H1 (cell line): ENCODE results near the gene AGAP1. TPM values are rescaled to one million over a fixed set of nuclear protein-coding genes. Genes with fewer than 3 reads are reported as not detected.

Source experiments
- CTCF ChIA-PET: fragments of 300-600 bp; sonication (Branson Sonifier 250); formaldehyde crosslinking; loops from one replicate; lab custom pipeline; 2021; ENCODE audit not compliant: partially characterized antibody; lab: Charles Lee
- POLR2A ChIA-PET: fragments of 300-600 bp; sonication (Branson Sonifier 250); formaldehyde crosslinking; loops from one replicate; lab custom pipeline; 2021; ENCODE audit warnings: inconsistent platforms; ENCODE audit not compliant: partially characterized antibody; lab: Charles Lee
- DNase-seq, 2 experiments: peaks; one replicate each; pipeline versions ENCODE4 v3.0.0 to v3.0.0-alpha.2; 2010 to 2022; ENCODE audit warnings: low spot score in 2 of 2, low read depth in 1 of 2, mixed read lengths in 1 of 2
- FAIRE-seq: peaks from 2 replicates; lab custom pipeline; 2011; peaks lifted over from hg19 to GRCh38; lab: Jason Lieb, UNC
- H2AFZ ChIP-seq: 2 replicates; pipeline ENCODE4 v1.8.1; 2012; ENCODE audit warnings: low read length, inconsistent platforms
- H2AK5ac ChIP-seq: 2 replicates; pipeline ENCODE4 v1.6.1; 2013; ENCODE audit warnings: low read depth, low read length
- H2BK120ac ChIP-seq: replicated peaks from 2 replicates; pipeline ENCODE3; 2013; ENCODE audit warnings: low read depth, low read length, inconsistent platforms
- H2BK12ac ChIP-seq: 2 replicates; pipeline ENCODE4 v1.6.1; 2013; ENCODE audit warnings: low read depth, low read length
- H2BK15ac ChIP-seq: 2 replicates; pipeline ENCODE4 v1.6.1; 2013; ENCODE audit warnings: low read length
- H2BK20ac ChIP-seq: 2 replicates; pipeline ENCODE4 v1.6.1; 2013; ENCODE audit warnings: low read length
- H2BK5ac ChIP-seq: 2 replicates; pipeline ENCODE4 v1.6.1; 2013; ENCODE audit warnings: low read depth, low read length
- H3K14ac ChIP-seq: 2 replicates; pipeline ENCODE4 v1.6.1; 2013; ENCODE audit warnings: inconsistent platforms; ENCODE audit not compliant: insufficient read length
- H3K18ac ChIP-seq: 2 replicates; pipeline ENCODE4 v1.6.1; 2013; ENCODE audit warnings: low read length; ENCODE audit errors: extremely low read depth
- H3K23ac ChIP-seq: 2 replicates; pipeline ENCODE4 v1.6.1; 2013; ENCODE audit warnings: inconsistent platforms; ENCODE audit not compliant: insufficient read length
- H3K23me2 ChIP-seq: 2 replicates; pipeline ENCODE4 v1.6.1; 2013; ENCODE audit warnings: low read depth, low read length
- H3K27ac ChIP-seq: 2 replicates; pipeline ENCODE4 v1.6.1; 2011; ENCODE audit warnings: low read depth, low read length, inconsistent platforms
- H3K27me3 ChIP-seq, 4 experiments: replicated peaks in 1 of 4; 1 replicate in 1 of 4; 2 replicates in 3 of 4; pipeline versions ENCODE4 v1.6.1 to v1.8.1; 2011 to 2013; ENCODE audit warnings: low read length in 3 of 4, mild to moderate bottlenecking in 3 of 4, inconsistent platforms in 2 of 4, mixed read lengths in 2 of 4, moderate library complexity in 1 of 4; ENCODE audit not compliant: control insufficient read depth in 3 of 4, insufficient read depth in 3 of 4; ENCODE audit errors: extremely low read depth in 1 of 4
- H3K36me3 ChIP-seq, 4 experiments: 2 replicates each; pipeline versions ENCODE4 v1.6.1 to v1.8.1; 2011 to 2013; ENCODE audit warnings: mild to moderate bottlenecking in 4 of 4, low read length in 3 of 4, moderate library complexity in 2 of 4, control low read depth in 1 of 4, inconsistent platforms in 1 of 4; ENCODE audit not compliant: insufficient read depth in 4 of 4, control insufficient read depth in 2 of 4
- H3K4ac ChIP-seq: replicated peaks from 2 replicates; pipeline ENCODE3; 2013; ENCODE audit warnings: low read length, low read depth, mixed read lengths, inconsistent platforms; ENCODE audit not compliant: insufficient read length
- H3K4me1 ChIP-seq, 4 experiments: replicated peaks in 1 of 4; 1 replicate in 1 of 4; 2 replicates in 3 of 4; pipeline versions ENCODE4 v1.6.1 to v1.8.1; 2011 to 2013; ENCODE audit warnings: low read length in 3 of 4, inconsistent platforms in 2 of 4, mixed read lengths in 1 of 4; ENCODE audit not compliant: insufficient read depth in 4 of 4, control insufficient read depth in 3 of 4
- H3K4me2 ChIP-seq, 2 experiments: 2 replicates each; pipeline versions ENCODE4 v1.6.1 to v1.8.1; 2011 to 2013; ENCODE audit warnings: low read depth in 2 of 2, low read length in 2 of 2, control low read depth in 1 of 2, inconsistent platforms in 1 of 2, mild to moderate bottlenecking in 1 of 2; ENCODE audit not compliant: insufficient read depth in 1 of 2
- H3K4me3 ChIP-seq, 4 experiments: fragments of 200-600, 300-600 bp in 1 of 4; sonication (generic), shearing (Covaris generic), sonication (Bioruptor Twin) in 1 of 4; 2 replicates each; pipeline versions ENCODE4 v1.5.1 to v1.8.1; 2011 to 2016; ENCODE audit warnings: low read length in 4 of 4, low read depth in 3 of 4, control low read depth in 2 of 4, inconsistent platforms in 2 of 4, mild to moderate bottlenecking in 2 of 4, mixed read lengths in 1 of 4, moderate library complexity in 1 of 4; ENCODE audit not compliant: insufficient read depth in 2 of 4; ENCODE audit errors: extremely low read depth in 1 of 4
- H3K56ac ChIP-seq: replicated peaks from 2 replicates; pipeline ENCODE3; 2013; ENCODE audit warnings: low read depth, mild to moderate bottlenecking, mixed read lengths, low read length, inconsistent platforms; ENCODE audit not compliant: insufficient read length
- H3K79me1 ChIP-seq: 2 replicates; pipeline ENCODE4 v1.6.1; 2013; ENCODE audit warnings: low read depth, low read length, control low read depth
- H3K79me2 ChIP-seq, 2 experiments: 2 replicates each; pipeline versions ENCODE4 v1.6.1 to v1.8.1; 2012 to 2013; ENCODE audit warnings: low read length in 2 of 2, mild to moderate bottlenecking in 2 of 2, inconsistent platforms in 1 of 2; ENCODE audit not compliant: insufficient read depth in 2 of 2, control insufficient read depth in 1 of 2
- H3K9ac ChIP-seq, 4 experiments: replicated peaks in 1 of 4; 1 replicate in 1 of 4; 2 replicates in 3 of 4; pipeline versions ENCODE4 v1.6.1 to v1.8.1; 2011 to 2013; ENCODE audit warnings: low read depth in 3 of 4, low read length in 3 of 4, control low read depth in 2 of 4, mild to moderate bottlenecking in 2 of 4, moderate library complexity in 2 of 4, inconsistent platforms in 1 of 4; ENCODE audit errors: extremely low read depth in 1 of 4
- H3K9me3 ChIP-seq, 2 experiments: 2 replicates each; pipeline versions ENCODE4 v1.6.1 to v1.8.1; 2012 to 2013; ENCODE audit warnings: mild to moderate bottlenecking in 2 of 2, moderate library complexity in 2 of 2, control low read depth in 1 of 2, inconsistent platforms in 1 of 2, low read depth in 1 of 2, low read length in 1 of 2, mixed read lengths in 1 of 2; ENCODE audit not compliant: insufficient read depth in 2 of 2
- H4K20me1 ChIP-seq, 2 experiments: replicated peaks in 1 of 2; 2 replicates each; pipeline versions ENCODE3 to v1.8.1; 2011 to 2013; ENCODE audit warnings: inconsistent platforms in 2 of 2, low read length in 2 of 2, mild to moderate bottlenecking in 1 of 2; ENCODE audit not compliant: insufficient read depth in 2 of 2, control insufficient read depth in 1 of 2
- H4K5ac ChIP-seq: 2 replicates; pipeline ENCODE4 v1.6.1; 2013; ENCODE audit warnings: low read length, low read depth, mixed read lengths, inconsistent platforms; ENCODE audit not compliant: insufficient read length
- H4K8ac ChIP-seq: 2 replicates; pipeline ENCODE4 v1.8.0; 2013; ENCODE audit warnings: mild to moderate bottlenecking, moderate library complexity, low read length, inconsistent platforms; ENCODE audit not compliant: insufficient read depth; ENCODE audit errors: extremely low read depth
- H4K91ac ChIP-seq: replicated peaks from 2 replicates; pipeline ENCODE3; 2013; ENCODE audit warnings: low read length, mixed read lengths, inconsistent platforms; ENCODE audit not compliant: insufficient read length
- KDM4A ChIP-seq: IDR thresholded peaks from one replicate; pipeline ENCODE4 v1.7.1; 2012; ENCODE audit warnings: low read depth, mild to moderate bottlenecking, moderate library complexity, low read length, inconsistent platforms; ENCODE audit not compliant: severe bottlenecking
- whole genome bisulfite sequencing, 2 experiments: shearing (Covaris generic) in 1 of 2; methylation state at CpG; one replicate each; pipeline versions ENCODE4 v1.1.6 to v1.1.7; 2013 to 2015; ENCODE audit warnings: low lambda C conversion rate in 2 of 2, mixed read lengths in 2 of 2, inconsistent platforms in 1 of 2, low coverage in 1 of 2, missing lambda C conversion rate in 1 of 2; ENCODE audit not compliant: insufficient replicate concordance in 2 of 2, insufficient coverage in 1 of 2, insufficient read length in 1 of 2; ENCODE audit errors: extremely low coverage in 1 of 2, missing lambda C conversion rate in 1 of 2; 5-methylcytosine and 5-hydroxymethylcytosine counted together
- polyA plus RNA-seq, 7 experiments: library from polyadenylated mRNA; depleted of rRNA in 3 of 7; stranded (reverse) in 5 of 7; unstranded in 2 of 7; fragments of >200 nt in 5 of 7; fragments of 200-250 nt in 2 of 7; gene quantifications; 1 replicate in 5 of 7; 2 replicates in 1 of 7; 4 replicates in 1 of 7; pipeline versions ENCODE4 v1.2.1 to v1.2.3, GENCODE V29; 2011 to 2013; ENCODE audit warnings: missing spikeins in 2 of 7, mixed read lengths in 2 of 7
- total RNA-seq: library from RNA; stranded (reverse); fragmentation: NEBNext Ultra II Directional; extraction: Animal tissue kit (Norgen Biotek cat#: 25700); gene quantifications from 2 replicates; pipeline ENCODE4 v1.2.1, GENCODE V29; 2021

AGAP1 gene
- total and polyA plus RNA-seq, 2 of the 8 experiments (the other 6 are each of a cell fraction or from before 2014, with no cell fraction given) = 18.1 to 39.4 TPM

GRCh38 chr2:235577404-235578330, 83.8 kb downstream of the AGAP1 start:
- Histone ChIP-seq H3K4me3 (no peak overlapping the region), H3K4me1 (peaks cover 2 to 30% (median 11%) of the 10 kb centered on the region in 4 experiments), H2BK12ac (0 out of 2 replicates have a peak overlapping the region, but pooled peaks have one; percentile 60), H2AFZ (no peak overlapping the region), H3K36me3 (no peaks in the 10 kb centered on the region), H3K9me3 (no peaks in the 10 kb centered on the region; a peak in 2 of 4 replicates), H3K79me1 (peaks cover 15% of the 10 kb centered on the region), H4K8ac (no peak overlapping the region; the same call in 1 of the 2 replicates), H3K4me2 (peak overlapping the region in 1 of 2 experiments; percentile 8; a peak in 1 of 4 replicates), H4K5ac (no peak overlapping the region), H2BK15ac (no peak overlapping the region), H3K23ac (peak overlapping the region; percentile 53), H4K20me1 (peaks cover 4 to 15% of the 10 kb centered on the region in 2 experiments), H3K4ac (no peak overlapping the region), H2BK120ac (no peak overlapping the region), H2BK5ac (no peak overlapping the region), H3K27me3 (no peaks in the 10 kb centered on the region), H3K18ac (peak overlapping the region; percentile 20; the same call in 1 of the 2 replicates), H3K23me2 (no peaks in the 10 kb centered on the region), H2BK20ac (no peak overlapping the region), H3K79me2 (peaks cover 0 to 78% of the 10 kb centered on the region in 2 experiments), H3K14ac (no peak overlapping the region), H3K56ac (no peak overlapping the region), H2AK5ac (0 out of 2 replicates have a peak overlapping the region, but pooled peaks have one; percentile 56), H3K27ac (no peak overlapping the region), H3K9ac (no peak overlapping the region; a peak in 1 of 7 replicates), H4K91ac (peak overlapping the region; percentile 47)
- no peak for FAIRE-seq
- DNase-seq = no peak
- ChIA-PET CTCF (interaction anchor here (2.5 to 7.2 kb wide), 2 partner anchors 17 to 26 kb away, joined by 9 to 49 read pairs; no protein-coding TSS in a partner anchor), POLR2A (interaction anchor here (1.2 to 1.6 kb wide), 2 partner anchors 9 to 13 kb away, joined by 5 read pairs; no protein-coding TSS in a partner anchor)
- 92% methylated on average over 28 of the region's 28 CpGs; no CpG with 5 or more reads in 1 of the 2 experiments for WGBS, 2 experiments
- no peak for TF ChIP-seq KDM4A
